ENCODE measurements around the gene PNPLA3.
A peak's percentile ranks its signal among the peaks of the same experiment; 100 is the strongest.

Gene PNPLA3

GRCh38 chr22:43955040-43955882 lies 31.7 kb downstream of the PNPLA3 start, which contains the start of gene SAMM50:
Gene SAMM50, plus strand, starts transcription at chr22:43955442. Its CDS starts 136 bp downstream, at chr22:43955578.
- Mint-ChIP-seq H3K27ac (peak within 1 kb of the TSS; percentile 93), H3K4me1 (ENCODE audit: low read depth) (peaks cover 37% of the 10 kb centered on the region), H3K36me3 (ENCODE audit: low read depth) (peaks cover 45% of the 10 kb centered on the region), H3K9me3 (no peaks in the 10 kb centered on the region), H3K4me3 (peak within 1 kb of the TSS; percentile 95), H3K27me3 (no peaks in the 10 kb centered on the region)
- peak; percentile 93 for DNase-seq

DNA sequence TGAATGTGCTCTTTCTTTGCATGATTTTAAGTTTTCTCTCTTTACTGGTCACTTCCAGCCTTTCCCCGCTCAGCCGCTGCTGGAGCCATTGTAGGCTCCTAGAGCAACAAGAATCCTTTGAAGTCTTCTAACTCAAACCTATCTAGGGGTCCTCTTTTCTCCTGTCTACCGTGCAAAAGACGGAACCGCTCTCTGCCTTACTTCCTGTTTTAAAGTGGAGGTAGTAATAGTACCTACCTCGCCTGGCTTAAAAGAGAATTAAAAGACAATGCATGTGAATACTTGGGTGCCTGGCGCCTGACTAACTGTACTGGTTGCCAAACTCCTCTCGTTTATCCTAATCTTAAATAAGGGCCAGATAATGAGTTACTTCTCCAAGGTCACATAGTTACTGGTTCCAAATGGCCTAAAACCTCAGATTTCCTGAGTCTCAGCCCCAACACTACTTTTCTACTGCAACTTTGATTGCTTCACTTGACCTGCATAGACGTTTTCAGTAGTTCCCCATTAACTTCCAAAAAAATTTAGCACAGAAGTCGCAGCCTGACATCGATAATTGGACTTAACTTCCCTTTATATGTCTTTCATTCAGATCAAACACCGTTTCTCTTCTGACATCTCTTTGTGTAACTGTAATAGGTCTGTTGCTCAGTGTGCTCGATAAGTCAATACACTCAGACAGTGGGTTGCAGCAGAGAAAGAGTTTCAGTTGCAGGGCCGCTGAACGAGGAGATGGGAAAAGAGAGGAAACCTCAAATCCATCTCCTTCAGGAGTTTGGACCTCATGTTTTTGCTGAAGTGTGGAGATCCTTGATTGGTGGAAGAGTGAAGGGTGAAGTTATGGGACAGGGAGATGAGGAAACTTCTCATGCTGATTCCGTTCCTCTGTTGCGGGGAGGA lies 32.5 kb downstream of the PNPLA3 start:
- H3K36me3 Mint-ChIP-seq (ENCODE audit: low read depth) = peaks cover 50% of the 10 kb centered on the region
- H3K9me3 Mint-ChIP-seq = no peaks in the 10 kb centered on the region
- no peaks in the 10 kb centered on the region for H3K27me3 Mint-ChIP-seq
- H3K4me3 Mint-ChIP-seq = peak overlapping the region; percentile 95
- no peak for DNase-seq
- H3K4me1 Mint-ChIP-seq (ENCODE audit: low read depth) = peaks cover 43% of the 10 kb centered on the region
- peak overlapping the region; percentile 93 for H3K27ac Mint-ChIP-seq

- Mint-ChIP-seq H3K27ac (peak overlapping the region; percentile 93), H3K4me1 (ENCODE audit: low read depth) (peaks cover 43% of the 10 kb centered on the region), H3K36me3 (ENCODE audit: low read depth) (peaks cover 50% of the 10 kb centered on the region), H3K9me3 (no peaks in the 10 kb centered on the region), H3K4me3 (peak overlapping the region; percentile 95), H3K27me3 (no peaks in the 10 kb centered on the region)
- DNase-seq = no peak
These were observed 33.3 kb downstream of the PNPLA3 start for GRCh38 chr22:43956805-43957463.

DNA sequence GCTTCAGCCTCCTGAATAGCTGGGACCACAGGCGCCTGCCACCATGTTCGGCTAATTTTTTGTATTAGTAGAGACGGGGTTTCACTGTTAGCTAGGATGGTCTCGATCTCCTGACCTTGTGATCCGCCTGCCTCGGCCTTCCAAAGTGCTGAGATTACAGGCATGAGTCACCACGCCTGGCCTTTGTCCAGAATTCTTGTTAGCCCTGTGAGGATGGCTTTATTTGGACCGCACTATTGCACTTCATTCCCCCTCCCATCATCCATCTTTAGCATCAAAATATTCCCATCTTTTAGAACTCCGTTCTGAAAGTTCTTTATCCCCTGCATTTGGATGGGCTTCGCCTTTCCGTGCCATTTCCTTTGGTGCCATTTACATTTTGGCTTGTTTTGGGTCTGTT lies 34.3 kb downstream of the PNPLA3 start:
- Mint-ChIP-seq H3K4me3 (no peak overlapping the region), H3K27ac (peak overlapping the region; percentile 0), H3K27me3 (no peaks in the 10 kb centered on the region), H3K9me3 (no peaks in the 10 kb centered on the region), H3K4me1 (ENCODE audit: low read depth) (peaks cover 43% of the 10 kb centered on the region), H3K36me3 (ENCODE audit: low read depth) (peaks cover 55% of the 10 kb centered on the region)
- DNase-seq = no peak

DNA sequence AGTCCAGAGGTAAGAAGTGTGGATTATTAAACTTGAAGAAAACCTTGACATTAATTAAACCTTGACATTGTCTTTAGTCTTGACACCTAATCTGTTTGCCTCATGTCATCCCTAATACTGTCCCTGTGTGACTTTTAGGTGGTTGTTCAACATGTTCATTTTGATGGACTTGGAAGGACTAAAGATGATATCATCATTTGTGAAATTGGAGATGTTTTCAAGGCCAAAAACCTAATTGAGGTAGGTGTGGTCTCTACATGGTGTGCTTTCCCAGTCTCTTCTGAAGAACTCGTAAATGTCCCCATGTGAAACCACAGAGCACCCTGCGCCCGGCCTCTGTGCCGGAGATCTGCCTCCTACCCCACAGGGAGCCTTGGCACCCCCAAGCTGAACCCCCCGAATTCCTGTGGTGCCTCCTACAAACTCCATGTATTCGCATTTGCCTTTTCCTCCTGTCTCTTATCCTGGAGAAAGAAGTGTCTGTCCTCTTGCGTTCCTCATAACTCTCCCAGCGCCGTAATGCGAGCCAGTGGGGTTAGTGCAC lies 40.8 kb downstream of the PNPLA3 start:
- Mint-ChIP-seq H3K4me1 (ENCODE audit: low read depth) (peaks cover 11% of the 10 kb centered on the region), H3K27me3 (no peaks in the 10 kb centered on the region), H3K4me3 (no peak overlapping the region), H3K9me3 (no peaks in the 10 kb centered on the region), H3K36me3 (ENCODE audit: low read depth) (peaks cover 80% of the 10 kb centered on the region), H3K27ac (peak overlapping the region; percentile 26)
- DNase-seq = no peak

GRCh38 chr22:43967069-43967468 lies 43.5 kb downstream of the PNPLA3 start:
- peaks cover 3% of the 10 kb centered on the region for H3K4me1 Mint-ChIP-seq (ENCODE audit: low read depth)
- H3K9me3 Mint-ChIP-seq = no peaks in the 10 kb centered on the region
- no peak overlapping the region for H3K27ac Mint-ChIP-seq
- peaks cover 93% of the 10 kb centered on the region for H3K36me3 Mint-ChIP-seq (ENCODE audit: low read depth)
- no peak overlapping the region for H3K4me3 Mint-ChIP-seq
- no peak for DNase-seq
- no peaks in the 10 kb centered on the region for H3K27me3 Mint-ChIP-seq

DNA sequence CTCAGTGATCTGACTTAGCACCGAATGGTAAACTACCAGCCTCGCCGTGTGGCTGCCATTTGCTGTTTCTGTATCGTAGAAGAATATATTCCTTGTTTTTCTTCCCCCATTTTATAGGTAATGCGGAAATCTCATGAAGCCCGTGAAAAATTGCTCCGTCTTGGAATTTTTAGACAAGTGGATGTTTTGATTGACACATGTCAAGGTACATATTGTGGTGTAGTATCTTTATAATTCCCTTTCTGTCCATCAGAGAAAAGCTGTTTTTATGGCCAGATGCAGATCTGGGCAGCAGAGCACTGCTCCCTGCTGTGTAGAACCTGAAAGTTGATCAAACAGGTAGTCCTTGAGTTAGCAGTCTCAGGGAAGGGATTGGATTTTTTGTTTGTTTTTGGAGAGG lies 45.0 kb downstream of the PNPLA3 start:
- H3K4me1 Mint-ChIP-seq (ENCODE audit: low read depth) = no peaks in the 10 kb centered on the region
- no peaks in the 10 kb centered on the region for H3K9me3 Mint-ChIP-seq
- H3K27me3 Mint-ChIP-seq = no peaks in the 10 kb centered on the region
- peaks cover 97% of the 10 kb centered on the region for H3K36me3 Mint-ChIP-seq (ENCODE audit: low read depth)
- no peak overlapping the region for H3K27ac Mint-ChIP-seq
- DNase-seq = no peak
- no peak overlapping the region for H3K4me3 Mint-ChIP-seq

DNA sequence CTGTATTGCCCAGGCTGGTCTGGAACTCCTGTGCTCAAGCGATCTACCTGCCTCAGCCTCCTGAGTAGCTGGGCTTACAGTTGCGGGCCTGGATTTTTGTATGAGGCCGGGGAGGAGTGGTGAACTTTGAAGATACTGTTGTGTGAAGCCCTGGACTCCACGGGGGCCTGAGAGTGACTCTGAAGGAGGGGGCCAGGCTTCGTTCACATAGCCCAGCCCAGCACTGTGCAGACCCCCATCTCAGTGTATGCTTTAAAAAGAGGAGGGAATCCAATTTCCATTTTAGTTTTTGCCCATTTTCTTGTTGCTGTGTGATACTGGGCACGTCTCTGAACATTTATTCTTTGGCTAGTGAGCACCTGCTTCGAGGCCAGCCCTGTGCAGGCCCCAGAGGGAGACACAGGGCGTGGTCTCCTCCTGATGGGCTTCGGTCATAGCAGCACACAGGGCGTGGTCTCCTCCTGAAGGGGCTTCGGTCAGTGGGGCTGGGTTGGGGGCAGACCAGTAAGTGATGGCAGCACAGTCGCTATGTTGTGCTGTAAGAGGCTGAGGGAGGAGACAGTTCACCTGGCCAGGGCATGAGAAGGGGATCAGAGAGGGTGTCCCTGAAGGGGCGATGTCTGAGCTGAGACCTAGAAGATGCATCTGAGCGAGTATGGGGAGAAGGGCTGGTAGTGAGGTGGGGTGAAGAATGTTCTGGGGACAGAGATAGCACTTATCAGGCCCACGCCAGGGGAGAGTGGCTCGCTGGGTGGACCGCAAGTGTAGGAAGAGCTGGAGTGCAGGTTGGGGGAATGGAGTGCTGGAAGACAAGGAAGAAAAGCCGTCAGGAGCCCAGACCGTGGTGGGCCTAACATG lies 45.6 kb downstream of the PNPLA3 start:
- Mint-ChIP-seq H3K4me1 (ENCODE audit: low read depth) (no peaks in the 10 kb centered on the region), H3K27ac (no peak overlapping the region), H3K4me3 (no peak overlapping the region), H3K27me3 (no peaks in the 10 kb centered on the region), H3K9me3 (no peaks in the 10 kb centered on the region), H3K36me3 (ENCODE audit: low read depth) (peaks cover 97% of the 10 kb centered on the region)
- DNase-seq = no peak

- Mint-ChIP-seq H3K4me3 (no peak overlapping the region), H3K27me3 (no peaks in the 10 kb centered on the region), H3K27ac (peak overlapping the region; percentile 22), H3K4me1 (ENCODE audit: low read depth) (no peaks in the 10 kb centered on the region), H3K9me3 (no peaks in the 10 kb centered on the region), H3K36me3 (ENCODE audit: low read depth) (peaks cover 96% of the 10 kb centered on the region)
- no peak for DNase-seq
These were observed 46.6 kb downstream of the PNPLA3 start for GRCh38 chr22:43969989-43970755.

DNA sequence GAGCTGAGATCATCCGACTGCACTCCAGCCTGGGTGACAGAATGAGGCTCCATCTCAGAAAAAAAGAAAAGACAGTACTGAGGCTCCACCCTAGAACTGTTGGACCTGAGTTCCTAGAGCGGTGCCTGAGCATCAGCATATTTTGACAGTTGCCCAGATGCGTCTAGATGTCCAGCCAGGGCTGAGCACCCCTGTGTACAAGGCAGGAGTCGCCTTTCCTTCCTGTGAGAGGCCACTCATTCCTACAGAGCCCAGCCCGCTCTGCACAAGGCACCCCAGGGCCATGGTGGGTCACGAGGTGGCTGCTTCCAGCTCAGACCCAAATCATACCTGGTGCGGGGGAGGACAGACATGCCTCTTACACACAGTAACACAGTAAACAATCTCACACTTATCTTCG lies 47.5 kb downstream of the PNPLA3 start:
- Mint-ChIP-seq H3K36me3 (ENCODE audit: low read depth) (peaks cover 96% of the 10 kb centered on the region), H3K9me3 (no peaks in the 10 kb centered on the region), H3K27me3 (no peaks in the 10 kb centered on the region), H3K4me3 (no peak overlapping the region), H3K4me1 (ENCODE audit: low read depth) (no peaks in the 10 kb centered on the region), H3K27ac (no peak overlapping the region)
- no peak for DNase-seq

DNA sequence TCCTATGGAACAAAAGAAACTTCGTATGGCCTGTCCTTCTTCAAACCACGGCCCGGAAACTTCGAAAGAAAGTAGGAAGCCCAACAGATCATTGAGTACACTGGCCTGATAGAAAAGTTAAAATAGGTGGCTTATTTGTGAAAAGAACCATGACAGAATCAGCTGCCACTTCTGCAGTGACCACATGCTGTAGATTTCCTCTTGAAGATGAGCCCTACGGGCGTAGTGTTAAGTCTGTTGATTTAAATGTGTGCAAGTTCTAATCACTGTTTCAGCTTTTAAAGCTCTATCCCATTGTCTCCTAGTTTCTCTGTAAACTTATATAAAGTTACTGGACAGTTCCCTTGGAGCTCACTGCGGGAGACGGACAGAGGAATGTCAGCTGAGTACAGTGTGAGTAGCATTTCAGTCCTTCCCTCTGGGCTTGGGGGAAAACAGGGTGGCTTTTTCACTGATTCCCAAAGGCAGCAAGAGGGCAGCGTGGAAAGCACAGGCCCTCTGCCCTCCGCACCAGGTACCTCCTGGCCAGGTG lies 49.4 kb downstream of the PNPLA3 start:
- H3K9me3 Mint-ChIP-seq = no peaks in the 10 kb centered on the region
- H3K4me3 Mint-ChIP-seq = no peak overlapping the region
- no peak overlapping the region for H3K27ac Mint-ChIP-seq
- H3K27me3 Mint-ChIP-seq = no peaks in the 10 kb centered on the region
- H3K36me3 Mint-ChIP-seq (ENCODE audit: low read depth) = peaks cover 96% of the 10 kb centered on the region
- no peak for DNase-seq
- H3K4me1 Mint-ChIP-seq (ENCODE audit: low read depth) = no peaks in the 10 kb centered on the region

GRCh38 chr22:43974028-43974545 lies 50.5 kb downstream of the PNPLA3 start:
- H3K36me3 Mint-ChIP-seq (ENCODE audit: low read depth) = peaks cover 95% of the 10 kb centered on the region
- H3K27ac Mint-ChIP-seq = no peak overlapping the region

More at GRCh38 chr22:43974028-43974545, 50.5 kb downstream of the PNPLA3 start:
- Mint-ChIP-seq H3K4me3 (no peak overlapping the region), H3K9me3 (no peaks in the 10 kb centered on the region), H3K4me1 (ENCODE audit: low read depth) (no peaks in the 10 kb centered on the region), H3K27me3 (no peaks in the 10 kb centered on the region)
- DNase-seq = no peak
